HG02678 (cell line): Measurements from ENCODE around the gene KCNQ2.

ENCODE experiments used
- ATAC-seq: cut with Tn5 transposase; IDR thresholded peaks from one replicate; pipeline ENCODE4 v1.9.1; 2021; ENCODE audit warnings: mild to moderate bottlenecking, moderate library complexity; ENCODE audit not compliant: unreplicated experiment

The KCNQ2 gene

DNA sequence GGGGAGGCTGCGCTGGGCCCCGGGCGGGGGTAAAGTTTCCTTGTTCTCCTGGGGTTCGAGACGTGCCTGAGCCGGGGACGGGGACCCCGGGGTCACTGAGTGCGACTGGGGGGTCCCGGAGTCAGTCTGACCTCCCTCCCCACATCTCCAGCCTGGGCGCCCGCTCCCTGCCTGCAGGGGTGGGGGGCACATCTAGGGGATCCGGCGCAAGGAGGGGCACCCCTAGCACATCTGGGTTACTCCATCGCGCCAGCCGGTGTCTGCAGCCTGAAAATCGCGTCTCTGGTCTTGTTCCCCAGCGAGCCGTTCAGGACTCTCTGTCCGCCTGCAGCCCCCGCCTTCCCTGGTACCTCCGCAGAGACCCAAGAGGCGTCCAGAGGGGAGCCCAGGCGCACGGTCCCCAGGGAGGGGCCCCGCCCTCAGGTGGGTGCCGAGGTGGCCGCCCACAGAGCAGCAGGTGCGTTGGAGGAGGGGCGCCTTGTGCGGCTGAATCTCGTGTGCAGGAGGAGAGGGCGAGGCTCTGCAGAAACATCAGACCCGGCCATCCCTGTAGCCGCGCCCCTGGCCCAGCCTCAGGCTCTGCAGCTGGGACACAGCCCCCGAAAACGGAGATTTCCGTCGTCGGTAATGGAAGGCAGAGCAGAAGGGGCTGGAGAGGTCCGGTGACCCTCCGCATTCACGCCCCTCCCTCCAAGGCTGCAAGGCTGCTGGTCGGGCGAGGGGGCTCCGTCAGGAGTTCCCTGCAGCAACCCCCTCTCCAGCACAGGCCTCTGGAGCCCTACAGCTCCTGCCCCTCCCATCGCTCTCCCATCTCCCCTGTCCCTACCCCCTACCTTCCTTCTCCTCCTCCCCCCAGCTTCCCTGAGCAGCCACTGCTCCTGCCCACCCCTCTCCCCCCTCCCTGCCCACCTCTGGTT, 110.7 kb downstream of the KCNQ2 start:
- ATAC-seq = no peak

DNA sequence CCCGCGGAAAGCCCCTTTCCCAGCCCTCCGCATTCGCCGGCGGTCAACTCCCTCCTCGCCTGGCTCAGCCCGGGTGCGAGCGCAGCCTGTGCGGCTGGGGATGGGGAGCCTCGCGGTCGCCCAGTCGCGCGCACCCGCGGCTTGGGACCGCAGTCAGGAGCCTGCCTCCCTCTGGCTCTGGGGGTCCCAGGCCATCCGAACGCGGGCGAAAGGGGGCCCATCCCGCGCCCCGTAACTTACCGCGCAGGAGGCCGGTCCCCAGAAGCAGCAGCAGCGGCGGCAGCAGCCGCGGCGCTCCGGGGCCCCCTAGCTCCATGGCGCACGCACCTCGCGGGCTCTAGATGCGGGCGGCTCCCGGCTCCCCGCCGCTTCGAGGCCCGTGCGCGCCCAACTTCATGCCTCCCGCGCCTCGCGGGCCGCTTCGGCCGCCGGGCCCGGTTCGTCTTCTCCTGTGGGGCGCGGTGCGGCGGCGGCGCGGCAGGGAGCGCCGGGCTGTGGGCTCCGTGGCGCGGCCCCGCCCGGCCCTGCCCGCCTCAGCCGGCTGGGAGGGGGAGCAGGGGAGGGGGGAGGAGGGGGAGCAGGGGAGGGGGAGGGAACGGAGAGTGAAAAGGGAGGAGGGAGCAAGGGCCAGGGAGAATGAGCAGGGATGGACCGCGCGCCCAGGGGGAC, 111.5 kb downstream of the KCNQ2 start, which contains the start of gene CHRNA4:
CHRNA4 (minus strand) TSS at position 500 of the 669 bp plus-strand sequence; CDS start at position 316, 184 bp downstream.
- ATAC-seq = no peak

DNA sequence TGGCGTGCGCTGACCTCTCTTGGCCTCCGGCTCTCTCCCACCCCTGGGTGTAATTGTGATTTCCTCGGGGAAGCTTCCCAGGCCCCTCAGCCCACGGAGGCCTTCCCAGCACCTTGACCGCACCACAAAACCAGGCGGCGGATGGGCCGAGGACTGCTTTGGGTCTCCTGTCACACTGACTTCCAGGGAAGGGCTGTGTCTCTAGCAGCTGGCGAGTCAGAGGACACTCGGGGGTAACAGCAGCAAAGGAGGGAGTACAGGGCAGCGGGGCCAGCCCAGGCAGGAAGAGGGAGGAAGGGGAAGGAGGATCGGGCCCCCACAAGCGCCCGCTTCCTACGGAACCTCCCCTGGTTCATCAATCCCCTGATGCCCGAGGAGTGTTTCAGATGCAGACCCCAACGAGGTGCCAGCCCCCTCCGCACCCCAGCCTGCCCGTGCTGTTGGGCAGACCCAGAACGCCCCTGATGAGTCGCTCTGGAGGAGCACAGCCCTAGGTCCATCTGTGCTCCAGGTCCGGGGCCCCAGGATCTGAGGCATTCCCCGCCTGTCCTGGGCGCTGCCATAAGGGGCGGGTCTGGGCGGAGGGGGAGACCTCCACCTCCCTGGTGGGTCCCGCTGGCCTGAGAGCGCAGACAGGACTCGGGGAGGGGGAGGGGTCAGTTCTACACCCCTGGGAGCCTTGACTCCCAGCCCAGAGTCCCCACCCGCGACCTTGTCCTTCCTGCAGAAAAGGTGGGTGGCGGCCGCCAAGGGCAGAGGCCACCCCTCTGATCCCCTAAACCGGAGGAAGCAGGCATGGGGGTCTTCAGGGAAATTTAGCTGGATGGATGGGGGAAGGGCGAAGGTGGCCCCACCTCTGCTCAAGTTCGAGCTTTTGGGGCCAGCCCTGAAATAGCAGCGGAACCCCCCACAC, 112.3 kb downstream of the KCNQ2 start:
- ATAC-seq = no peak

DNA sequence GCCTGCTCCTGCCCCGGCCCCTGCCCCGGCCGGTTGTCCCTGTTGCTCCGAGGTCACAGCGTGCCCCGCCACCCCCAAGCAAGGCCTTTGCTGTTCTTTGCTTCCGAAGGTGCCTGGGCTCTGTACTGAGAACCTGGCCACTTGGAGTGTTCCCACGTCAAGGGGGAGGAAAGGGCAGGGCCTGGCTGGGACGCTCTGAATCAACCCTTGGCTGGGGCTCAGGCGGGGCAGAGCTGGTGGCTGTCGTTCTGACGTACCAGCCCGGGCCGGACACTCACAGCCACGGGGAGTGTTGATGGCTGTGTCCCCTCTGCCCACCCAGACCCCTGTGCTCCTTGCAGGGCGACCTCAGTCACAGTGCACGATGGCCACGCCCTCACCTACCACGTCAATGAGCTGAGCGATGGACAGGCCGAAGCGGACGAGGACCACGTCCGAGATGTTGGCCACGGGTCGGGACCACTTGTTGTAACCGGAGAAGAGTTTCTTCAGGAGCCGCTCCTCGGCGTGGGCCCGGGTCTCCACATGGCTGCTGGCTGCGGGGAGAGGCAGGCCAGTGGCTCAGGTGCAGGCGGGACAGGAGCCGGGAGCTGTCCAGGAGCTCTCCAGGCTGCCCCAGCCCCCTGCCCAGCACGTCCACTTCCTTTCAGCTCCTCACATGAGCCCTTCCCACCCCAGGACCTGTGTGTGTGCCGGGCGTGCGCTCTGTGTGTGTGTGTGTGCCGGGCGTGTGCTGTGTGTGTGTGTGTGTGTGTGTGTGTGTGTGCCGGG, 113.1 kb downstream of the KCNQ2 start:
- ATAC-seq = no peak

DNA sequence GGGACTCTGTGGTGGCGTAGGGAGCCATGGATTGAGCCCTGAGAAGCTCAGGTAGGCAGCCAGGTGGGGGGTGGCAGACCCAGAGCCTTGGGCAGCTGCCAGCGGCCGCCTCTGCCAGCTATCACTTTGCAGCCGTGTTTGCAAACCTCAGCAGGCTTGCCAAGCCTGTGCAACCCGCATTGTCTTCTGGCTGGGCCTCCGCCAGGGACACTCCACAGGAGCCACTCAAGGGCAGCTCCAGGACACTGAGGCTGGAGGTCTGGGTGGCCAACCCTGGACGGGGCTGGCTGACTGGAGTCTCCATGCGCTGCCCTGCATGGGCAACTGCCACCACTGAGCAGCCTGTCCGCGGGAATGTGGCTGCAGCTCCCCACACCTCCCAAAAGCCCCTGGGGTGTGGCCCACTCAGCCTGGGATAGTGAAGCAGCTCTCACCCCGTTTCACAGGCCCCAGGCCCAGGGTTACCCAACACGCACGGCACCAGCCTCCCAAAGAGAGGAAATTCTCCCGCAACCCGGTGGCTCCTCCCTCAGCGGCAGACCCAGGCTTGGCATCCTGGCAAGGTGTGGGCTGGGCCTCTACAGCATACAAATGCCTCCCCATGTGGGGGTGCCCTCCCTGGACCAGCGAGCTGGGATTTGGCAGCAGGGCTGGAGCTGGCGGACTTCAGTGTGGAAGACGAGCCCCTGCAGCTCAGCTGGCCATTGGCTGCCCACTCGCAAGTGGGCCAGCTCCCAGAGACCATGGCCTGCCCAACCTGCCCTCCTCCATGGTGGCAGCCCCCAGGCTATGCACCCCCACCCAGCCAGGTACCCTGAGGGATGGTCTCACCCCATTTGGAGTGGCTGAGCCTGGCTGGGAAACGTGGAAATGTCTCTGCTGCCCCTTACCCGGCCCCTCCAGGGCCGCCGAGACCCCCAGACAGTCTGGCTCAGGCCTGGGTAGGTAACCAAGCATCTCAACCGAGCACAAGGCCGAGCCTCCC, 114.2 kb downstream of the KCNQ2 start:
- no peak for ATAC-seq

DNA sequence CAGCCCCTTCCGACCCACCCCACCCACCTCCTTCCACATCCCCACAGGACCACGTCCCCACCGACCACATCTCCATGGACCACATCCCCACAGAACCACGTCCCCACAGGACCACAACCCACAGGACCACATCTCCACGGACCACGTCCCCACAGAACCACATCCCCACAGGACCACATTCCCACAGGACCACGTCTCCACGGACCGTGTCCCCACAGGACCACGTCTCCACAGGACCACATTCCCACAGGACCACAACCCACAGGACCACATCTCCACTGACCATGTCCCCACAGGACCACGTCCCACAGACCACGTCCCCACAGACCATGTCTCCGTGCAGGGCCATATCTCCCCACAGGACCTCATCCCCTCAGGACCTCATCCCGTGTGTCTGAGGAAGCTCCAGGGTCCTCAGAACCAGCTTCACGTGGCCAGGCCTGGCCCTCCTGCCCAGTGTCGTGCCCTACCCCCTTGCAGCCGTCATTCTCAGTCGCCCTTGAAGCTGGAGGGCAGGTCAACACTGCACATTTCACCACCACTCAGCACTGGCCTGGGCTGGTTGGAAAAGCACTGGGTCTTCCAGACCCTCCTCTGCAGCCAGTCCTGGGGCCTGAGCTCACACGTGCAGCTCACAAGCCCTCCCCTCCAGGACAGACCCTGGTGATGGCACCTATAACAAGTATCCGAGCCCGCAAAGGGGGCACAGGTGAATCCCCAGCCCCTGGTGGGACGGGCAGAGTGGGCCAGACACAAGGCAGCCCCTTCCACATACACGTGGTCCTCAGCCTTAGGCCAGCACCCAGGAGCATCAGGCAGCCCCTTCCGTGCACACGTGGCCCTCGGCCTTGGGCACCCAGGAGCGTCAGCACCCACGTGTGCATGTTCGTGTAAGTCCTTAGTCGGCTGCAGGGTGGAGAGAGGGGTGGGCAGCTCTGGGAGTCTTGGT, 115.2 kb downstream of the KCNQ2 start:
- ATAC-seq = no peak

DNA sequence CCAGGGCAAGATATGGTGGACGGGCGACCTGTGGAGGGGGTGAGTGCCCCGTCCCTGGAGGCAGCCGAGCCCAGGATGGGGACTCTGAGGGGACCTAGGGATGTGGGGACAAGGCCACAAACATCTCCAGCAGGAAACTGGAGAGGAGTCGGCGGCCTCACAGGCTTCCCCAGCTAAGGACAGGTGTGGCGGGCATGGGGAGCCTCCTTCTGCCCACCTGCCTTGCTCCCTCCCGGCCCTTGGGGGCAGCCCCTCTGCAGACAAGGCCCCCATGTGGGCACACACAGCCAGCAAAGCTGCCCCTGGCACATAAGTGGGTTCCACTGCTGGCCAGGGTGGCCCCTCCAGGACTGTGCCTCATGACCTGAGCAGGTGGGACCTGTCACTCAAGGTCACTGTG, 115.9 kb downstream of the KCNQ2 start:
- ATAC-seq = no peak

DNA sequence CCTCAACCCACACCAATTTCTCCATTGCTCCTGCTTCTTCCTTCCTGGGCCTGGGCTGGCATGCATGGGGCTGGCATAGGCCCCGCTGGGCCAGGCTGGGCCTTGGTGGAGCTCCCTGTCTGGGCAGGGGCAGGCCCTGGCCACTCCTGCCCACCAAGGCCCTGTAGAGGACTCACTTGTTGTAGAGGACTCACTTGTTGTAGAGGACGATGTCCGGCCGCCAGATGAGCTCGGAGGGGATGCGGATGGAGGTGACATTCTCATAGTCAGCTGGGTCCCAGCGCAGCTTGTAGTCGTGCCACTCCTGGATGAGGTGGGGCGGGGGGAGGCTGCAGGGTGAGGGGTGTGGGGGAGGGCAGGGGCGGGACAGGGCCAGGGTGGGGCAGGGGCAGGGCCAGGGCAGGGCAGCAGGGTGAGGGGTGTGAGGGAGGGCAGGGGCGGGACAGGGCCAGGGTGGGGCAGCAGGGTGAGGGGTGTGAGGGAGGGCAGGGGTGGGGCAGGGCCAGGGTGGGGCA, 116.6 kb downstream of the KCNQ2 start:
- ATAC-seq = no peak

DNA sequence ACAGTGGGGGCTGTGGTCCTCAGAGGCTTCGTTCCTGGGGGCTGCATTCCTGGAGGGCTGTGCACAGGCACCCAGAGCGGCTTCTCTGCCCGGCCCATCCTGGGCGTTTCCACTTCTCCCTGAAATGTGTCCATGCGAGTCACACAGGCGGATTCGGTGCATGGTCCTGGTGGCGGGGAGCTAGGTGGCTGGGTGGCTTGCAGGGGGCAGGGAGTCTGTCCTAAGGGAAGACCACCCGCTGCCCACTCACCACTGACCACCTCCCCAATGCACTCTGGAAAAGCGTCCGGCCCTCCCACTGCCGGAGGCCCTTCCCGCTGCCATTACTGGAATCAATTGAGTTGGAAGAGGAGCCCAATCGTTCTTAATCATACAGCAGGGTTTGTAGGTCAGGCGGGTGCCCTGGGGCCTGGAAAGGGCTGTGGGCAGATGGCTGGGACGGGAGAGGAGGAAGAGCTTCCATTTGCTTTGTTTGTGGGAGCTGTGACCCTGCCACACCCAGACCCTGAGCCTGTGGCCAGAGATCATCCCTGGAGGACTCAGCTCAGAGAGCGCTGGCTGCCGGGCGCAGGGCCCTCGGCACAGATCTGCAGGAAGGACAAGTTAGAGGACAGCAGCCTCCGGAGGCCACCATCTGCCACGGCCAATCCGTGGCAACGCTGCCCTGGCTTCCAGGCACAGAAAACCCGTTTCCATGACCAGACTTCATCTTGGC, 117.7 kb downstream of the KCNQ2 start:
- no peak for ATAC-seq

DNA sequence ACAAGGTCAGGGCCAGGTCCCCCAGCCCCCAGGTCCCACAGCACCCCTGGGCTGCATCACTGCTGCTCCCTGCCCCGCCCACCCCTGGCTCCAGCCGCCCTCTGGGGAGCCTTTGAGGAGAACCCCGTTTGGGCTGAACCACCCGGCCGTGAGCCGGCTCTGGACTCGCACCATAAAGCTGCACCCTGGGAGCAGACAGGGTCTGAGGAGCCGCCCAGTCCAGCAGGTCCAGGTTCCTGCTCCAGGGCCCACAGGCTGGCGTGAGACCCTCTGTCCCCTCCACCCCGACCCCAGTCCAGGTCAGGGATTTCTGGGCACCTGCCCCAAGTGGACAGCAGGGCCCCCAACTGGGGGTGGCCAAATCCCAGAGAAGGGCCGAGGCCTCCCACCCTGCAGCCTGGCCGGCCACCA, 119.6 kb downstream of the KCNQ2 start:
- no peak for ATAC-seq

DNA sequence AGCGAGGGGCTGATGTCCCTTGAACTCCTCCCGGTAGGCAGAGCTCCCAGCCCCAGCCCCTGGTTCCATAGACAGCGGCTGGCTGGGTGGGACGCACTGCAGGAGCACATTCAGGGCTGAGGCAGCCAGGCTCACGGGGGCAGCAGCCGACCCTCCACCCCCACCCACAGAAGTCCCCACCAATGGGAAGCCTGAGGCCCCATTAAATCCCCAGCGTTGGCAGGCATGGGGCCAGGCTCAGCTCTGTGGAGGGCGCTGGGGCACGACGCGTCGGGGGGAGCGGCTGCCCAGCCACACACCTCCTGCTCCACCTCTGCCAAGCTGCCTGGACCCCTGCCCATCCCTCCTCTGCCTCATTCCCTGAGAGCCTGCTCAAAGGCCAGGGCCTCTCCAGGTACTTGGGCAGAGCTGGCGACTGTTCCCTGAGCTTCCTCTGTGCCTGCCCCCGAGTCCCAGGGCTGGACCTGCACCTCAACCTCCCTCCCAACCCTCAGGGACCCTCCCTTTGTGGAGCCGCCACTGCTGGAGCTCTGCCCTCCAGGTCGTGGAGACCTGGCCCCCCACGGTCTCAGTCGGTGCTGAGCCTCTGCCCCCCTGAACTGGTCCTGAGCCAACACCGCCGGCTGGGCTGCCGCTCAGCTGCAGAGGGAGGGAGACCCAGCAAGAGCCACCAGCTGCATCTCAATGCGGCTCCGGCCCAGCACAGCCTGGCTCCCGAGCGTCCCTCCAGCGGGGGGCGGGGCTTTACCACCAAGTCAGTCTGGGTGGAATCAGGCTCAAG, 120.5 kb downstream of the KCNQ2 start:
- no peak for ATAC-seq

DNA sequence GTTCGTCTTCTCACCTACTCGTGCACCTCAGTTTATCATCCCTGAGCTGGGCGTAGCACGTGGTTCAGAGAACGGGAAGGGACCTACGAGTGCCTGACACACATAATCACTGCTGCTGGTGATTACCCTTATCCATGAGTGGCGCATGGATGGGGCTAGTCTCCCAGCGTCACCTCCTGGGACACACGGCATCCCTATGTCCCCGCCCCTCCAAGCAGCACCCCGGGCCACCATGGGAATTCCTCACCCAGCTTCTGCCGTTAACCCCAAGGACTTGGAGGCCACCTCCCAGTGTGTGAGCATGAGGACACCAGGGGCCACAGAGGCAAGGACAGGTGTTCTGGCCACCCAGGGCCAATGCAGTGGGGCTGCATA, 121.1 kb downstream of the KCNQ2 start:
- ATAC-seq = no peak

DNA sequence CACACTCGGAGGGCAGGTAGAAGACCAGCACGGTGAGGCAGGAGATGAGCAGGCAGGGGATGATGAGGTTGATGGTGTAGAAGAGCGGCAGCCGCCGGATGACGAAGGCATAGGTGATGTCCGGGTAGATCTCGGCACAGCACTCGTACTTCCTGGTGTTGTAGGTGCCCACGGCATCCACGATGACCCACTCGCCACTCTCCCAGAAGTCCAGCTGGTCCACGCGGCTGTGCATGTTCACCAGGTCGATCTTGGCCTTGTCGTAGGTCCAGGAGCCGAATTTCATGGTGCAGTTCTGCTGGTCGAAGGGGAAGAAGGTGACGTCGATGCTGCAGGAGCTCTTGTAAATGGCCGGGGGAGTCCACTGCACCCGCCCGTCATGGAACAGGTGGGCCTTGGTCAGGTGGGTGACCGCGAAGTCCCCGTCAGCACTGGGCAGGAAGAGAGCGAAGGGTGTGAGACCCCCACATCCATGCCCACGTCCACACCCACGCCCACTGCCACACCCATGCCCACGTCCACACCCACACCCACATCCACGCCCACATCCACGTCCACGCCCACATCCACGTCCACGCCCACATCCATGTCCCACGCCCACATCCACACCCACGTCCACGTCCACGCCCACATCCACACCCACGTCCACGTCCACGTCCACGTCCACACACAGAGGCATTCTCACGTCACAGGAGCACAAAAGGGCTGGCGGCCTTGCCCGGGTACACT, 121.7 kb downstream of the KCNQ2 start:
- ATAC-seq = no peak
